Vagina (tissue), 2 donors: ENCODE results near the gene IGSF1. TPM values are rescaled to one million over a fixed set of nuclear protein-coding genes. Genes with fewer than 3 reads are reported as not detected.

ENCODE experiments used
- DNase-seq, 2 donors: peaks; one replicate each; pipeline ENCODE4 v3.0.0-alpha.2; 2017; ENCODE audit errors: extremely low spot score in 2 of 2
- H3K27ac ChIP-seq: fragments of 200-600 bp; sonication (generic); one replicate; pipeline ENCODE4 v1.5.1; 2019
- H3K27me3 ChIP-seq: fragments of 200-600 bp; sonication (generic); one replicate; pipeline ENCODE4 v1.5.1; 2019
- H3K36me3 ChIP-seq, 2 donors: fragments of 200-600 bp; sonication (generic); one replicate each; pipeline ENCODE4 v1.5.1; 2017 to 2019
- H3K4me1 ChIP-seq: fragments of 200-600 bp; sonication (generic); one replicate; pipeline ENCODE4 v1.5.1; 2019
- H3K4me3 ChIP-seq, 2 donors: fragments of 200-600 bp; sonication (generic); 1 replicate in 1 of 2; 2 replicates in 1 of 2; pipeline ENCODE4 v1.5.1; 2016 to 2019
- H3K9me3 ChIP-seq: fragments of 200-600 bp; sonication (generic); one replicate; pipeline ENCODE4 v1.5.1; 2019
- POLR2A ChIP-seq, 2 donors: fragments of 450-650 bp; IDR thresholded peaks; one replicate each; pipeline ENCODE4 v1.6.1; 2017; ENCODE audit warnings: antibody characterized with exemption in 2 of 2, mild to moderate bottlenecking in 2 of 2, moderate library complexity in 2 of 2
- POLR2AphosphoS5 ChIP-seq, 2 donors: sonication (generic); formaldehyde crosslinking; IDR thresholded peaks; one replicate each; pipeline ENCODE4 v1.9.0; 2017; ENCODE audit warnings: antibody characterized with exemption in 2 of 2, mild to moderate bottlenecking in 2 of 2, low read depth in 1 of 2; ENCODE audit not compliant: insufficient read depth in 1 of 2
- intact Hi-C: fragments of 100-400 bp; cut with DNase I; formaldehyde crosslinking; loops from one replicate; pipeline ENCODE4 v1.15.1; 2023
- total RNA-seq: library from RNA; depleted of rRNA; stranded (reverse); fragments of >200 nt; gene quantifications from one replicate; pipeline ENCODE4 v1.2.3, GENCODE V29; 2016
- TF ChIP-seq, protein P1 (sequence below), 3 experiments: fragments of 450-650 bp in 2 of 3; fragments of 200-600 bp in 1 of 3; sonication (generic) in 1 of 3; IDR thresholded peaks; one replicate each; pipeline ENCODE4 v1.5.1; 2017 to 2019; ENCODE audit warnings: antibody characterized with exemption in 3 of 3, mild to moderate bottlenecking in 2 of 3, moderate library complexity in 2 of 3

Gene IGSF1
- total RNA-seq, 1 donor from 2014 or later: 1.2 TPM

GRCh38 chrX:131239057-131239456 lies 50.0 kb downstream of the IGSF1 start:
- intact Hi-C loops: no loop called here
- DNase-seq: no peak
- Histone ChIP-seq H3K4me1 (no peaks in the 10 kb centered on the region), H3K36me3 (no peaks in the 10 kb centered on the region), H3K4me3 (no peak overlapping the region), H3K27ac (no peak overlapping the region), H3K27me3 (no peaks in the 10 kb centered on the region), H3K9me3 (no peaks in the 10 kb centered on the region)
- TF ChIP-seq POLR2AphosphoS5 (IDR thresholded peaks at IDR 0.05; ENCODE audit: insufficient read depth in 1 of 2, low read depth in 1 of 2) (no peak), POLR2A (IDR thresholded peaks at IDR 0.05) (no peak)
- TF ChIP-seq, protein P1, sequence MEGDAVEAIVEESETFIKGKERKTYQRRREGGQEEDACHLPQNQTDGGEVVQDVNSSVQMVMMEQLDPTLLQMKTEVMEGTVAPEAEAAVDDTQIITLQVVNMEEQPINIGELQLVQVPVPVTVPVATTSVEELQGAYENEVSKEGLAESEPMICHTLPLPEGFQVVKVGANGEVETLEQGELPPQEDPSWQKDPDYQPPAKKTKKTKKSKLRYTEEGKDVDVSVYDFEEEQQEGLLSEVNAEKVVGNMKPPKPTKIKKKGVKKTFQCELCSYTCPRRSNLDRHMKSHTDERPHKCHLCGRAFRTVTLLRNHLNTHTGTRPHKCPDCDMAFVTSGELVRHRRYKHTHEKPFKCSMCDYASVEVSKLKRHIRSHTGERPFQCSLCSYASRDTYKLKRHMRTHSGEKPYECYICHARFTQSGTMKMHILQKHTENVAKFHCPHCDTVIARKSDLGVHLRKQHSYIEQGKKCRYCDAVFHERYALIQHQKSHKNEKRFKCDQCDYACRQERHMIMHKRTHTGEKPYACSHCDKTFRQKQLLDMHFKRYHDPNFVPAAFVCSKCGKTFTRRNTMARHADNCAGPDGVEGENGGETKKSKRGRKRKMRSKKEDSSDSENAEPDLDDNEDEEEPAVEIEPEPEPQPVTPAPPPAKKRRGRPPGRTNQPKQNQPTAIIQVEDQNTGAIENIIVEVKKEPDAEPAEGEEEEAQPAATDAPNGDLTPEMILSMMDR (IDR thresholded peaks at IDR 0.05): no peak

DNA sequence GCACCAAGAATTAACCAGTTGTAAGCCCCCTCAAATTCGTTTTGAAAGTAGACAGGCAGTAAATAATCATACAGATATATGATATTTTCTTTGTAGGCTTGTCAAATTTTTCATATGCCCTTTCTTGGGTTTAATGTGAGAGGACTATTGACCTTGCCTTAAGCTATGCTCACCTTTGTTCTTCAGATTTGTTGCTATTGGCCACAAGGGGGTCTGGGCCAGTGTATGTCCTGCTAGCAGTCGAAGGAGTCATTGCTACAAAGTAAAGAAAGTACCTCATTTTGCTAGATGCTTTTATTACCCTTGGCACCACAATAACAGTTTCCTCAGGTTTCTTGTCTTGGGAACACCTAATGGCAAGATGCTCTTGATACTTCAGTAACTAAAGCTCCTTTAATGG lies 51.7 kb downstream of the IGSF1 start:
- TF ChIP-seq, protein P1 (IDR thresholded peaks at IDR 0.05): no peak
- TF ChIP-seq POLR2A (IDR thresholded peaks at IDR 0.05) (no peak), POLR2AphosphoS5 (IDR thresholded peaks at IDR 0.05; ENCODE audit: insufficient read depth in 1 of 2, low read depth in 1 of 2) (no peak)
- no peak overlapping the region for H3K27ac ChIP-seq
- intact Hi-C loops: no loop called here

DNA sequence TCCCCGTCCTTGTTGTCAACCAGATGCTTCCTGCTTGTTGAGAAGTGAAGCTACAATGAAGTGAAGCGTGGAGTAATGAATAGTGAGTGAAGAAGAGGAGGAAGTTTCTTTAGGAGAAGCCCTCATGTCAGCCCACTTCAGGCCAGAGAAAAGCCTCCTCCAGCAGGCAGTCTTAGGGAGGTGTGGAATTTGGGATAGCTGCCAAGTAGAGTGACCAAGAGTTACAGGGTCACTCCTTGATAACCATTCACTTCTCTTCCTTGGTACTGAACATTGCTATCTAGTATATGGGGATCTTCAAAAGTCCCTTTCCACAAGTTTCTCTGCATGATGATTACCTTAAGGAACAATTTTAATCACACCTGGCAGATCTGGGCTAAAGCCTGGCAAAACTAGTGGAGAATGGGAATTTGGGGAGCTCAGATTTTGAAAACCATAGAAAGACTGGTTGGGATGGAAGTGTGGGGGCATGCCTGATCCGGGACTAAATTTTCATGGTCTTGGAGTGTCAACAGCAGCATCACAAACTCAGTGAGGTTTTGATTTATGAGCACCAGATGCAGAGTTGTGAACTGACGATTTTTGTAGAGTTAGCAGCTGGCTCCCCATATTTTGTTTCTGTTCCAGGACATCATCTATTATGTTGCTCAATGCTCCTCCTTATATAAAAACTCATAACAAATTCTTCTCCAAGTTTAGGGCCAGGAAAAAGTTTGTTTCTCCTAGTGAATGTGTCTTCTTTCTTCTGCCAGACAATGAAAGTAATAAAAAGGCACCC lies 53.1 kb downstream of the IGSF1 start:
- Histone ChIP-seq H3K9me3 (no peaks in the 10 kb centered on the region), H3K4me3 (no peak overlapping the region), H3K36me3 (no peaks in the 10 kb centered on the region), H3K4me1 (no peaks in the 10 kb centered on the region), H3K27me3 (no peaks in the 10 kb centered on the region), H3K27ac (no peak overlapping the region)
- intact Hi-C loops: no loop called here
- no peak for DNase-seq
- TF ChIP-seq POLR2A (IDR thresholded peaks at IDR 0.05) (no peak), POLR2AphosphoS5 (IDR thresholded peaks at IDR 0.05; ENCODE audit: insufficient read depth in 1 of 2, low read depth in 1 of 2) (no peak)
- TF ChIP-seq, protein P1 (IDR thresholded peaks at IDR 0.05): no peak

More for the DNA sequence above, 51.7 kb downstream of the IGSF1 start:
- Histone ChIP-seq H3K27me3 (no peaks in the 10 kb centered on the region), H3K4me1 (no peaks in the 10 kb centered on the region), H3K36me3 (no peaks in the 10 kb centered on the region), H3K4me3 (no peak overlapping the region), H3K9me3 (no peaks in the 10 kb centered on the region)
- DNase-seq: no peak

DNA sequence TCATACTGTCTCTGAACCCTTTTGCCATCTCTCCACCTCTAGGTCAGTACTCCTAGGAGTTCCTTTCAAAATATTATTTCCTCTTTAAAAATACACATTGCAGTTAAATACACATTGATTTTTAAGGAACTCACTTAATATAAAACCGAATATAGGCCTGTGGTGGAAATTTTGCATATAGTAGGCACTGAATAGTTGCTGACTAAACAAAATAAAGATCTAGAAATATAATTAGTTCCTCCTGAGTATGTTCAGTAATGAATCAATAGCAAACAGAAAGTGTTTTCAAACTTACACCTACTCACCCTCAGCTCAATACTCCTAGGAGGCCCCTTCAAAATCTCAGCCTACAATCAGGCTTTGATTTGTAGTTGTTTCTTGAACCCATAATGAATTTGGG lies 61.5 kb downstream of the IGSF1 start:
- intact Hi-C loops: no loop called here

More for the DNA sequence above, 61.5 kb downstream of the IGSF1 start:
- TF ChIP-seq POLR2A (IDR thresholded peaks at IDR 0.05) (no peak), POLR2AphosphoS5 (IDR thresholded peaks at IDR 0.05; ENCODE audit: insufficient read depth in 1 of 2, low read depth in 1 of 2) (no peak)
- TF ChIP-seq, protein P1 (IDR thresholded peaks at IDR 0.05): no peak
- Histone ChIP-seq H3K9me3 (no peaks in the 10 kb centered on the region), H3K36me3 (no peaks in the 10 kb centered on the region), H3K27me3 (no peaks in the 10 kb centered on the region), H3K27ac (no peak overlapping the region), H3K4me1 (no peaks in the 10 kb centered on the region), H3K4me3 (no peak overlapping the region)
- no peak for DNase-seq
